A673 (cell line): ENCODE data around the gene PFKL. TPM values are rescaled to one million over a fixed set of nuclear protein-coding genes. Genes with fewer than 3 reads are reported as not detected.

Source experiments
- BruUV-seq: library from RNA; stranded (reverse); fragments of 400-500 nt; replicated peaks from 2 replicates; lab custom pipeline; 2021; lab: Mats Ljungman, UMichigan
- CTCF ChIA-PET: fragments of 300-600 bp; sonication (Branson Sonifier 250); formaldehyde crosslinking; loops from one replicate; lab custom pipeline; 2022; ENCODE audit warnings: antibody characterized with exemption; lab: Charles Lee
- POLR2A ChIA-PET: fragments of 300-600 bp; sonication (Branson Sonifier 250); formaldehyde crosslinking; loops from one replicate; lab custom pipeline; 2022; ENCODE audit warnings: antibody characterized with exemption; ENCODE audit not compliant: low non-redundant PET; lab: Charles Lee
- DNase-seq: peaks from one replicate; pipeline ENCODE4 v3.0.0-alpha.2; 2015; ENCODE audit warnings: low spot score
- H3K27ac ChIP-seq: fragments of 200-600 bp; sonication (generic); 2 replicates; pipeline ENCODE4 v1.5.1; 2016; ENCODE audit warnings: mixed run types, low read depth, mild to moderate bottlenecking, mixed read lengths, antibody characterized with exemption, low read length; ENCODE audit not compliant: poor library complexity, severe bottlenecking
- H3K27me3 ChIP-seq: fragments of 200-600 bp; sonication (generic); replicated peaks from 2 replicates; pipeline ENCODE4 v1.6.1; 2017; ENCODE audit warnings: mixed run types, low read depth, mild to moderate bottlenecking, mixed read lengths, antibody characterized with exemption, low read length; ENCODE audit not compliant: insufficient read depth, poor library complexity
- H3K36me3 ChIP-seq: fragments of 200-600 bp; sonication (generic); 2 replicates; pipeline ENCODE4 v1.6.1; 2016; ENCODE audit warnings: mixed run types, mild to moderate bottlenecking, mixed read lengths, antibody characterized with exemption, low read length; ENCODE audit not compliant: insufficient read depth, poor library complexity, severe bottlenecking
- H3K4me1 ChIP-seq: fragments of 200-600 bp; sonication (generic); 2 replicates; pipeline ENCODE4 v1.6.1; 2017; ENCODE audit warnings: mixed run types, mild to moderate bottlenecking, mixed read lengths, antibody characterized with exemption, low read length; ENCODE audit not compliant: insufficient read depth, poor library complexity, severe bottlenecking
- H3K4me3 ChIP-seq: fragments of 200-600 bp; sonication (generic); 2 replicates; pipeline ENCODE4 v1.5.1; 2016; ENCODE audit warnings: low read depth, mixed run types, mild to moderate bottlenecking, mixed read lengths, low read length; ENCODE audit not compliant: poor library complexity, severe bottlenecking
- H3K9me3 ChIP-seq: fragments of 200-600 bp; sonication (generic); 2 replicates; pipeline ENCODE4 v1.6.1; 2016; ENCODE audit warnings: mixed run types, low read depth, mild to moderate bottlenecking, mixed read lengths, antibody characterized with exemption, low read length; ENCODE audit not compliant: poor library complexity, severe bottlenecking
- CTCF ChIP-seq: fragments of 300-800, 200-600 bp; sonication (generic); conservative IDR thresholded peaks from 2 replicates; pipeline ENCODE4 v1.5.1; 2017; ENCODE audit warnings: low read depth, mild to moderate bottlenecking, antibody characterized with exemption, low read length, moderate library complexity, mixed read lengths
- EZH2 ChIP-seq: fragments of 200-600 bp; sonication (generic); IDR thresholded peaks from 2 replicates; pipeline ENCODE4 v1.6.1; 2017; ENCODE audit warnings: borderline replicate concordance, low read depth, mild to moderate bottlenecking, mixed read lengths, antibody characterized with exemption, low read length; ENCODE audit not compliant: poor library complexity, severe bottlenecking
- intact Hi-C: fragments of 100-400 bp; cut with micrococcal nuclease; formaldehyde crosslinking; loops from one replicate; pipeline ENCODE4 v1.10.0; 2022; ENCODE audit not compliant: unreplicated experiment
- total RNA-seq: library from RNA; stranded (reverse); gene quantifications from 2 replicates; pipeline ENCODE4 v1.2.3, GENCODE V29; 2021

Gene PFKL
- total RNA-seq, 1 experiment from 2014 or later: 112 TPM

GRCh38 chr21:44350773-44351481, 51.1 kb downstream of the PFKL start:
- no TSS peak for BruUV-seq
- Histone ChIP-seq H3K4me1 (no peaks in the 10 kb centered on the region), H3K4me3 (no peak overlapping the region), H3K27me3 (peaks cover 32% of the 10 kb centered on the region), H3K9me3 (no peaks in the 10 kb centered on the region), H3K27ac (no peak overlapping the region), H3K36me3 (no peaks in the 10 kb centered on the region)
- CTCF ChIA-PET: no interaction called here
- TF ChIP-seq EZH2 (no peak), CTCF (no peak)
- DNase-seq: no peak
- POLR2A ChIA-PET: no interaction called here
- intact Hi-C loops: loop anchor here (10.0 kb wide), 1 partner anchor 104 kb away; the partner anchor contains the start of gene LRRC3

- H3K4me3 ChIP-seq: no peak overlapping the region
- H3K27me3 ChIP-seq: peaks cover 32% of the 10 kb centered on the region
- no peak for TF ChIP-seq CTCF
- TF ChIP-seq EZH2: no peak
- CTCF ChIA-PET: no interaction called here
- peaks cover under 1% of the 10 kb centered on the region for H3K4me1 ChIP-seq
- POLR2A ChIA-PET: no interaction called here
- H3K36me3 ChIP-seq: no peaks in the 10 kb centered on the region
- intact Hi-C loops: loop anchor here (10.0 kb wide), 1 partner anchor 103 kb away; the partner anchor contains the start of gene LRRC3
- no peak overlapping the region for H3K27ac ChIP-seq
- no peak for DNase-seq
- no TSS peak for BruUV-seq
- H3K9me3 ChIP-seq: no peaks in the 10 kb centered on the region
Observed at GRCh38 chr21:44351535-44352252, 51.8 kb downstream of the PFKL start.

GRCh38 chr21:44352253-44352860, 52.5 kb downstream of the PFKL start:
- no peaks in the 10 kb centered on the region for H3K36me3 ChIP-seq
- H3K9me3 ChIP-seq: no peaks in the 10 kb centered on the region
- intact Hi-C loops: loop anchor here (10.0 kb wide), 1 partner anchor 102 kb away; the partner anchor contains the start of gene LRRC3
- TF ChIP-seq EZH2: no peak
- TF ChIP-seq CTCF: no peak
- H3K27me3 ChIP-seq: peaks cover 32% of the 10 kb centered on the region
- H3K4me1 ChIP-seq: peaks cover 7% of the 10 kb centered on the region
- no peak for DNase-seq
- BruUV-seq: no TSS peak
- ChIA-PET POLR2A (no interaction called here), CTCF (no interaction called here)
- H3K4me3 ChIP-seq: no peak overlapping the region
- H3K27ac ChIP-seq: no peak overlapping the region
